ENCODE data around the gene RAB17. TPM values are rescaled to one million over a fixed set of nuclear protein-coding genes. Genes with fewer than 3 reads are reported as not detected.

RAB17 gene
- total and polyA plus RNA-seq, 10 of the 15 experiments (the other 5 are each of a cell fraction or from before 2014, with no cell fraction given): 0.07 to 1.4 (median 0.28) TPM; not detected in 3

- no peaks in the 10 kb centered on the region for H3K27me3 ChIP-seq (replicated peaks in 1 of 2; ENCODE audit: control insufficient read depth in 2 of 2, insufficient read depth in 2 of 2, low read length in 1 of 2)
- no peaks in the 10 kb centered on the region; the same call in 1 of the 2 replicates for H4K20me1 ChIP-seq (ENCODE audit: control insufficient read depth, insufficient read depth)
- H3K9me3 ChIP-seq (replicated peaks; ENCODE audit: control insufficient read depth, insufficient read depth, low read length): no peaks in the 10 kb centered on the region; the same call in 2 of the 3 replicates
- no peak for DNase-seq (ENCODE audit: low read depth, low spot score)
- H2AFZ ChIP-seq (ENCODE audit: control insufficient read depth, low read depth, low read length): no peak overlapping the region
- no peak overlapping the region for H3K9ac ChIP-seq (ENCODE audit: control insufficient read depth, insufficient read depth, low read length)
- no peak overlapping the region for H3K4me2 ChIP-seq (ENCODE audit: control insufficient read depth, insufficient read depth)
- no peaks in the 10 kb centered on the region for H3K36me3 ChIP-seq (ENCODE audit: control insufficient read depth in 2 of 2, insufficient read depth in 2 of 2, low read length in 1 of 2)
- TF ChIP-seq KDM1A (IDR thresholded peaks at IDR 0.05; ENCODE audit: borderline replicate concordance): no peak
- no peak for TF ChIP-seq ZNF24 (IDR thresholded peaks at IDR 0.05)
- TF ChIP-seq NFXL1 (IDR thresholded peaks at IDR 0.05; ENCODE audit: borderline replicate concordance): no peak
- TF ChIP-seq CREB1 (IDR thresholded peaks at IDR 0.05; ENCODE audit: low read depth): no peak
- no peak for TF ChIP-seq CBFB (IDR thresholded peaks at IDR 0.05; ENCODE audit: low read depth)
- TF ChIP-seq POU2F2 (IDR thresholded peaks at IDR 0.05; ENCODE audit: borderline replicate concordance, low read depth, low read length): no peak
- TF ChIP-seq CHD4 (IDR thresholded peaks at IDR 0.05): no peak
- TF ChIP-seq BCLAF1 (IDR thresholded peaks at IDR 0.05): no peak
- no peak for TF ChIP-seq CEBPB (IDR thresholded peaks at IDR 0.05; ENCODE audit: borderline replicate concordance in 1 of 2, low read depth in 2 of 2, low read length in 2 of 2)
- no peak for TF ChIP-seq MTA3 (IDR thresholded peaks at IDR 0.05; ENCODE audit: borderline replicate concordance, low read length)
- TF ChIP-seq TAF1 (IDR thresholded peaks at IDR 0.05; ENCODE audit: borderline replicate concordance, low read depth, low read length): no peak
- TF ChIP-seq ZNF207 (IDR thresholded peaks at IDR 0.05; ENCODE audit: borderline replicate concordance): no peak
- no peak for TF ChIP-seq DPF2 (IDR thresholded peaks at IDR 0.05)
- no peak for TF ChIP-seq IRF5 (IDR thresholded peaks at IDR 0.05; ENCODE audit: borderline replicate concordance)
- POLR2A ChIA-PET: no interaction called here
- SMC1A ChIA-PET (ENCODE audit: uncharacterized antibody, unreplicated experiment): no interaction called here
- WGBS (ENCODE audit: insufficient coverage, insufficient replicate concordance, low lambda C conversion rate, missing lambda C conversion rate): 62% methylated on average over 3 of the region's 3 CpGs
- CTCF ChIA-PET: interaction anchor here (1.2 kb wide), 1 partner anchor 57 kb away, joined by 4 read pairs; no protein-coding TSS in a partner anchor
- in situ Hi-C loops (cut with MboI) (no loop called here), intact Hi-C loops (cut with micrococcal nuclease; ENCODE audit: unreplicated experiment) (no loop called here)
- BruUV-seq (replicated peaks): no TSS peak
- no peak overlapping the region for H3K4me3 ChIP-seq
- no peak overlapping the region for H3K27ac ChIP-seq (ENCODE audit: control insufficient read depth, insufficient read depth)
- ATAC-seq: no peak
- RAD21 ChIA-PET (ENCODE audit: unreplicated experiment): no interaction called here
- no peak for FAIRE-seq
- no peaks in the 10 kb centered on the region for H3K79me2 ChIP-seq (ENCODE audit: control insufficient read depth, insufficient read depth, low read length)
- H3K4me1 ChIP-seq (ENCODE audit: control insufficient read depth, insufficient read depth, low read length): peaks cover 3% of the 10 kb centered on the region; the same call in 1 of the 2 replicates
These were observed 25.8 kb upstream of the RAB17 start for GRCh38 chr2:237616373-237616733.

All from GM12878 (cell line).